B cell (primary cell): ENCODE measurements around the gene NUP93. TPM values are rescaled to one million over a fixed set of nuclear protein-coding genes. Genes with fewer than 3 reads are reported as not detected.

Experiments
- ATAC-seq: fragments of 200-7000 bp; cut with Tn5 transposase; one replicate; pipeline ENCODE4 v1.10.0; 2021; ENCODE audit warnings: low read depth, mild to moderate bottlenecking, moderate number of reproducible peaks, moderate library complexity
- CTCF ChIA-PET: fragments of 350-600 bp; sonication (Branson Sonifier 250); formaldehyde crosslinking; loops from one replicate; lab custom pipeline; 2021; ENCODE audit warnings: antibody characterized with exemption, inconsistent platforms; lab: Charles Lee
- POLR2A ChIA-PET: fragments of 350-600 bp; sonication (Branson Sonifier 250); formaldehyde crosslinking; loops from one replicate; lab custom pipeline; 2021; ENCODE audit warnings: antibody characterized with exemption; lab: Charles Lee
- DNase-seq: peaks from one replicate; pipeline ENCODE4 v3.0.0; 2013
- H2AFZ ChIP-seq: 2 replicates; pipeline ENCODE4 v1.6.1; 2012; ENCODE audit warnings: mild to moderate bottlenecking, low read depth, low read length; ENCODE audit not compliant: insufficient read depth, poor library complexity, severe bottlenecking
- H3K27ac ChIP-seq, 2 donors: 1 replicate in 1 of 2; 2 replicates in 1 of 2; pipeline ENCODE4 v1.5.1; 2012 to 2013; ENCODE audit warnings: low read length in 2 of 2, mild to moderate bottlenecking in 2 of 2, moderate library complexity in 1 of 2
- H3K27me3 ChIP-seq, 4 experiments: fragments of 200-600 bp in 1 of 4; sonication (generic) in 1 of 4; replicated peaks in 1 of 4; 1 replicate in 2 of 4; 2 replicates in 2 of 4; pipeline versions ENCODE4 v1.6.1 to v1.7.0; 2013 to 2016; ENCODE audit warnings: low read length in 3 of 4, mild to moderate bottlenecking in 2 of 4, mixed read lengths in 1 of 4, moderate library complexity in 1 of 4; ENCODE audit not compliant: insufficient read depth in 4 of 4, control insufficient read depth in 3 of 4; ENCODE audit errors: control extremely low read depth in 1 of 4
- H3K36me3 ChIP-seq, 2 experiments: replicated peaks in 1 of 2; 1 replicate in 1 of 2; 2 replicates in 1 of 2; pipeline versions ENCODE4 v1.6.1 to v1.7.1; 2013; ENCODE audit warnings: low read length in 1 of 2; ENCODE audit not compliant: insufficient read depth in 2 of 2, control insufficient read depth in 1 of 2; ENCODE audit errors: control extremely low read depth in 1 of 2, extremely low read depth in 1 of 2
- H3K4me1 ChIP-seq, 2 donors: fragments of 200-600 bp in 1 of 2; sonication (generic) in 1 of 2; 1 replicate in 1 of 2; 2 replicates in 1 of 2; pipeline versions ENCODE4 v1.5.1 to v1.6.1; 2013 to 2017; ENCODE audit warnings: low read length in 2 of 2; ENCODE audit not compliant: control insufficient read depth in 2 of 2, insufficient read depth in 2 of 2
- H3K4me2 ChIP-seq: replicated peaks from 2 replicates; pipeline ENCODE3; 2012; ENCODE audit warnings: mild to moderate bottlenecking, low read depth, low read length; ENCODE audit not compliant: poor library complexity, severe bottlenecking
- H3K4me3 ChIP-seq, 5 experiments: fragments of 200-600 bp in 1 of 5; sonication (generic) in 1 of 5; 1 replicate in 3 of 5; 2 replicates in 2 of 5; pipeline versions ENCODE4 v1.5.1 to v1.7.0; 2011 to 2016; ENCODE audit warnings: low read length in 4 of 5, mild to moderate bottlenecking in 4 of 5, low read depth in 2 of 5, control low read depth in 1 of 5, moderate library complexity in 1 of 5; ENCODE audit not compliant: insufficient read depth in 1 of 5; ENCODE audit errors: control extremely low read depth in 1 of 5, extremely low read depth in 1 of 5
- H3K79me2 ChIP-seq: fragments of 200-600 bp; sonication (generic); one replicate; pipeline ENCODE4 v1.6.0; 2016; ENCODE audit warnings: low read length; ENCODE audit not compliant: control insufficient read depth, insufficient read depth
- H3K9ac ChIP-seq: fragments of 200-600 bp; sonication (generic); 2 replicates; pipeline ENCODE4 v1.6.1; 2017; ENCODE audit warnings: mild to moderate bottlenecking, low read length, moderate library complexity
- H3K9me3 ChIP-seq, 3 donors: one replicate each; pipeline versions ENCODE4 v1.6.1 to v1.7.1; 2013; ENCODE audit warnings: low read length in 2 of 3; ENCODE audit not compliant: control insufficient read depth in 2 of 3, insufficient read depth in 1 of 3; ENCODE audit errors: control extremely low read depth in 1 of 3
- H4K20me1 ChIP-seq: 2 replicates; pipeline ENCODE4 v1.6.0; 2012; ENCODE audit warnings: mild to moderate bottlenecking, low read length; ENCODE audit not compliant: insufficient read depth, control insufficient read depth, poor library complexity, severe bottlenecking
- H3K27ac Mint-ChIP-seq: one replicate; pipeline ENCODE4 v1.8.0; 2021; ENCODE audit warnings: mixed read lengths
- H3K27me3 Mint-ChIP-seq: one replicate; pipeline ENCODE4 v1.8.0; 2021; ENCODE audit warnings: mixed read lengths
- H3K4me1 Mint-ChIP-seq: one replicate; pipeline ENCODE4 v1.8.0; 2021; ENCODE audit warnings: mixed read lengths
- H3K4me3 Mint-ChIP-seq: one replicate; pipeline ENCODE4 v1.8.0; 2021; ENCODE audit warnings: mixed read lengths
- H3K9me3 Mint-ChIP-seq: one replicate; pipeline ENCODE4 v1.8.0; 2022; ENCODE audit warnings: mixed read lengths; ENCODE audit not compliant: insufficient read depth
- CTCF ChIP-seq: fragments of 200-600 bp; IDR thresholded peaks from one replicate; pipeline ENCODE4 v1.8.0; 2022; ENCODE audit warnings: antibody characterized with exemption, mild to moderate bottlenecking
- EZH2 ChIP-seq: IDR thresholded peaks from 2 replicates; pipeline ENCODE4 v1.6.1; 2012; ENCODE audit warnings: borderline replicate concordance, low read depth, mild to moderate bottlenecking, moderate library complexity, low read length; ENCODE audit not compliant: insufficient read depth, poor library complexity, severe bottlenecking
- WGBS: methylation state at CpG from one replicate; pipeline ENCODE4 v1.1.5; 2013; ENCODE audit warnings: missing lambda C conversion rate; ENCODE audit not compliant: insufficient coverage; 5-methylcytosine and 5-hydroxymethylcytosine counted together
- intact Hi-C: fragments of 100-400 bp; cut with micrococcal nuclease; formaldehyde crosslinking; loops from one replicate; pipeline ENCODE4 v1.10.0; 2022
- polyA plus RNA-seq: library from polyadenylated mRNA; depleted of rRNA; stranded (reverse); fragments of >200 nt; gene quantifications from 2 replicates; pipeline ENCODE4 v1.2.3, GENCODE V29; 2012
- total RNA-seq, 2 donors: library from RNA; stranded (reverse); fragments of 120-200 nt in 1 of 2; gene quantifications; 1 replicate in 1 of 2; 2 replicates in 1 of 2; pipeline versions ENCODE4 v1.2.3 to v1.2.4, GENCODE V29; 2013 to 2022

The NUP93 gene
- total and polyA plus RNA-seq, 2 donors (not counting 1 experiment from before 2014, with no cell fraction given) = 23.6 to 64.6 TPM

- H3K79me2 ChIP-seq = no peaks in the 10 kb centered on the region
- 100% methylated on average over 1 of the region's 1 CpG for WGBS
- TF ChIP-seq CTCF = no peak
- TF ChIP-seq EZH2 = no peak
- H3K4me1 ChIP-seq = no peaks in the 10 kb centered on the region
- no peak overlapping the region for H3K4me2 ChIP-seq
- H3K4me1 Mint-ChIP-seq = no peaks in the 10 kb centered on the region
- no peak overlapping the region for H3K4me3 Mint-ChIP-seq
- H4K20me1 ChIP-seq = no peaks in the 10 kb centered on the region
- POLR2A ChIA-PET = no interaction called here
- CTCF ChIA-PET = interaction anchor here (1.0 kb wide), 1 partner anchor 17 kb away, joined by 3 read pairs; no protein-coding TSS in a partner anchor
- H3K27me3 Mint-ChIP-seq = no peaks in the 10 kb centered on the region
- H3K4me3 ChIP-seq = no peak overlapping the region
- H3K27ac ChIP-seq = no peak overlapping the region
- no peak overlapping the region for H3K9ac ChIP-seq
- no peaks in the 10 kb centered on the region for H3K27me3 ChIP-seq
- no peaks in the 10 kb centered on the region for H3K9me3 Mint-ChIP-seq
- no peak for ATAC-seq
- H3K27ac Mint-ChIP-seq = no peak overlapping the region
- H2AFZ ChIP-seq = no peak overlapping the region
- no peak for DNase-seq
- peaks cover 0 to 4% of the 10 kb centered on the region in 2 experiments for H3K36me3 ChIP-seq
- no peaks in the 10 kb centered on the region for H3K9me3 ChIP-seq
- intact Hi-C loops = no loop called here
Observed at GRCh38 chr16:56800355-56800754, 70.4 kb downstream of the NUP93 start.

- WGBS = 100% methylated on average over 2 of the region's 3 CpGs
- Mint-ChIP-seq H3K4me1 (no peaks in the 10 kb centered on the region), H3K9me3 (no peaks in the 10 kb centered on the region), H3K4me3 (no peak overlapping the region), H3K27me3 (no peaks in the 10 kb centered on the region), H3K27ac (no peak overlapping the region)
- Histone ChIP-seq H3K9ac (no peak overlapping the region), H3K4me2 (no peak overlapping the region), H3K27me3 (no peaks in the 10 kb centered on the region), H3K36me3 (peaks cover 4 to 18% of the 10 kb centered on the region in 2 experiments), H2AFZ (no peak overlapping the region), H3K9me3 (no peaks in the 10 kb centered on the region), H3K79me2 (no peaks in the 10 kb centered on the region), H3K4me1 (no peaks in the 10 kb centered on the region), H4K20me1 (no peaks in the 10 kb centered on the region), H3K4me3 (no peak overlapping the region), H3K27ac (no peak overlapping the region)
- ChIA-PET POLR2A (no interaction called here), CTCF (no interaction called here)
- ATAC-seq = no peak
- intact Hi-C loops = no loop called here
- DNase-seq = no peak
- TF ChIP-seq EZH2 (no peak), CTCF (no peak)
Observed at GRCh38 chr16:56801762-56802161, 71.8 kb downstream of the NUP93 start.
